ENCODE data around the gene HSF2. TPM values are rescaled to one million over a fixed set of nuclear protein-coding genes. Genes with fewer than 3 reads are reported as not detected.

HSF2 gene
- total and polyA plus RNA-seq, 2 experiments from 2014 or later: 10.0 to 18.1 TPM

DNA sequence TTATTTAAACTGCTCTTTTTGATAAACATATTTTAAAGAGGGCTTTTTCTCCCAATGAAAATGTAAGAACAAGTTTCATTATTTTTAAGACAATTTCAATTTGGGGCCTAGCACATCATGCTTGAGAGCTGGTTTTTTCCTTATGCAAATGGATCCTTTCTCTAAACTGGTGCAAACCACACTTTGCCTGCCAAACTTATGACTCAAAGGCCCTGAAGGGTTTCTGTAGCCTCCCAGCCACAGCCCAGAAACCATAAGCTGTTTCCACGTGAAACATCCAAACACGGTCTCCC, 451 bp upstream of the HSF2 start:
- Histone ChIP-seq H4K20me1 (replicated peaks; ENCODE audit: insufficient read depth) (peaks cover 38% of the 10 kb centered on the region), H3K4me1 (ENCODE audit: insufficient read depth) (no peaks in the 10 kb centered on the region), H3F3A (replicated peaks; ENCODE audit: low read depth) (0 out of 2 replicates have a peak, but pooled peaks cover under 1% of the 10 kb centered on the region), H2AFZ (peak overlapping the region; percentile 93), H3K27ac (ENCODE audit: low read depth) (no peak overlapping the region), H3K4me3 (peak overlapping the region; percentile 44), H3K27me3 (ENCODE audit: insufficient read depth) (peaks cover 75% of the 10 kb centered on the region), H3K79me2 (replicated peaks; ENCODE audit: insufficient read depth) (peaks cover 38% of the 10 kb centered on the region), H3K36me3 (ENCODE audit: insufficient read depth) (no peaks in the 10 kb centered on the region), H3K9me2 (ENCODE audit: insufficient read depth) (no peaks in the 10 kb centered on the region), H3K4me2 (peak overlapping the region; percentile 69; the same call in 1 of the 2 replicates)
- DNase-seq (ENCODE audit: low spot score) (no peak), ATAC-seq (no peak)
- no peaks in the 10 kb centered on the region for H3K9me3 Mint-ChIP-seq
- peak overlapping the region; percentile 97 for H3K4me3 Mint-ChIP-seq
- no peaks in the 10 kb centered on the region for H3K36me3 Mint-ChIP-seq (ENCODE audit: low read depth)
- H3K27me3 Mint-ChIP-seq (ENCODE audit: insufficient read depth, low read depth, poor library complexity): peaks cover 47% of the 10 kb centered on the region
- H3K27ac Mint-ChIP-seq: no peak overlapping the region
- TF ChIP-seq, protein P1, sequence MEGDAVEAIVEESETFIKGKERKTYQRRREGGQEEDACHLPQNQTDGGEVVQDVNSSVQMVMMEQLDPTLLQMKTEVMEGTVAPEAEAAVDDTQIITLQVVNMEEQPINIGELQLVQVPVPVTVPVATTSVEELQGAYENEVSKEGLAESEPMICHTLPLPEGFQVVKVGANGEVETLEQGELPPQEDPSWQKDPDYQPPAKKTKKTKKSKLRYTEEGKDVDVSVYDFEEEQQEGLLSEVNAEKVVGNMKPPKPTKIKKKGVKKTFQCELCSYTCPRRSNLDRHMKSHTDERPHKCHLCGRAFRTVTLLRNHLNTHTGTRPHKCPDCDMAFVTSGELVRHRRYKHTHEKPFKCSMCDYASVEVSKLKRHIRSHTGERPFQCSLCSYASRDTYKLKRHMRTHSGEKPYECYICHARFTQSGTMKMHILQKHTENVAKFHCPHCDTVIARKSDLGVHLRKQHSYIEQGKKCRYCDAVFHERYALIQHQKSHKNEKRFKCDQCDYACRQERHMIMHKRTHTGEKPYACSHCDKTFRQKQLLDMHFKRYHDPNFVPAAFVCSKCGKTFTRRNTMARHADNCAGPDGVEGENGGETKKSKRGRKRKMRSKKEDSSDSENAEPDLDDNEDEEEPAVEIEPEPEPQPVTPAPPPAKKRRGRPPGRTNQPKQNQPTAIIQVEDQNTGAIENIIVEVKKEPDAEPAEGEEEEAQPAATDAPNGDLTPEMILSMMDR (conservative IDR thresholded peaks at IDR 0.05; ENCODE audit: low read depth in 2 of 2): 0 out of 4 replicates have a peak, but pooled peaks of 1 of the 2 experiments have one; percentile 23
- no peak for TF ChIP-seq ZNF114 (CRISPR knock-in tag; IDR thresholded peaks at IDR 0.05)
- no peak for TF ChIP-seq NANOG (IDR thresholded peaks at IDR 0.05; ENCODE audit: borderline replicate concordance)
- H3K4me1 Mint-ChIP-seq: peaks cover 5% of the 10 kb centered on the region; the same call in 2 of the 3 replicates

DNA sequence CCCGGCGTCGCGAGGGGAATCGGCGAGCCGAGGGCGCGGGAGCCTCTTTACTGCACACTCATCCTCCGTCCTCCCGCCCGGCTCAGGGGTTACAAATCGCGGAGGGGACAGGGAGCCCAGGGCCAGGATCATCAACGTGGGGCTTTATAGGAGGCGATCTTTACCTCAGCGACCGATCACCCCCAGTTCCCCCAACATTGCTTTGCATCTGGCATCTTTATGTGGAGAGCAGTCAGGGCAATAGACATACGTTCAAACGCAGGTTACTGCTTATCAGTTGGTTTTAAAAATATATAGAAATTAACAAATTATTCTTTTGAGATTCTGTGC, 634 bp downstream of the HSF2 start:
- Histone ChIP-seq H3K4me2 (peak overlapping the region; percentile 71), H3K36me3 (ENCODE audit: insufficient read depth) (no peaks in the 10 kb centered on the region), H3F3A (replicated peaks; ENCODE audit: low read depth) (no peaks in the 10 kb centered on the region), H3K4me1 (ENCODE audit: insufficient read depth) (no peaks in the 10 kb centered on the region), H4K20me1 (replicated peaks; ENCODE audit: insufficient read depth) (peaks cover 37% of the 10 kb centered on the region), H3K79me2 (replicated peaks; ENCODE audit: insufficient read depth) (peaks cover 43% of the 10 kb centered on the region), H2AFZ (peak overlapping the region; percentile 96), H3K4me3 (peak overlapping the region; percentile 87), H3K9me2 (ENCODE audit: insufficient read depth) (no peaks in the 10 kb centered on the region), H3K27ac (ENCODE audit: low read depth) (no peak overlapping the region), H3K27me3 (ENCODE audit: insufficient read depth) (peaks cover 64% of the 10 kb centered on the region)
- H3K36me3 Mint-ChIP-seq (ENCODE audit: low read depth): no peaks in the 10 kb centered on the region
- H3K4me1 Mint-ChIP-seq: peaks cover 5% of the 10 kb centered on the region; the same call in 2 of the 3 replicates
- peak; percentile 40 for DNase-seq (ENCODE audit: low spot score)
- H3K9me3 Mint-ChIP-seq: no peaks in the 10 kb centered on the region
- TF ChIP-seq REST (IDR thresholded peaks at IDR 0.05; ENCODE audit: unreplicated experiment) (no peak), EZH2phosphoT487 (IDR thresholded peaks at IDR 0.05; ENCODE audit: unreplicated experiment) (no peak), POLR2AphosphoS5 (IDR thresholded peaks at IDR 0.05; ENCODE audit: low read depth) (no peak), JUNB (IDR thresholded peaks at IDR 0.05; ENCODE audit: unreplicated experiment) (no peak), ZNF114 (CRISPR knock-in tag; IDR thresholded peaks at IDR 0.05) (no peak), STAT1 (IDR thresholded peaks at IDR 0.05; ENCODE audit: unreplicated experiment) (no peak), NANOG (IDR thresholded peaks at IDR 0.05; ENCODE audit: borderline replicate concordance) (no peak)
- TF ChIP-seq, protein P2, sequence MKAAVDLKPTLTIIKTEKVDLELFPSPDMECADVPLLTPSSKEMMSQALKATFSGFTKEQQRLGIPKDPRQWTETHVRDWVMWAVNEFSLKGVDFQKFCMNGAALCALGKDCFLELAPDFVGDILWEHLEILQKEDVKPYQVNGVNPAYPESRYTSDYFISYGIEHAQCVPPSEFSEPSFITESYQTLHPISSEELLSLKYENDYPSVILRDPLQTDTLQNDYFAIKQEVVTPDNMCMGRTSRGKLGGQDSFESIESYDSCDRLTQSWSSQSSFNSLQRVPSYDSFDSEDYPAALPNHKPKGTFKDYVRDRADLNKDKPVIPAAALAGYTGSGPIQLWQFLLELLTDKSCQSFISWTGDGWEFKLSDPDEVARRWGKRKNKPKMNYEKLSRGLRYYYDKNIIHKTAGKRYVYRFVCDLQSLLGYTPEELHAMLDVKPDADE (IDR thresholded peaks at IDR 0.05): no peak
- peak; percentile 38; the same call in 2 of the 3 replicates for ATAC-seq
- peak overlapping the region; percentile 97 for H3K4me3 Mint-ChIP-seq
- no peak overlapping the region for H3K27ac Mint-ChIP-seq
- H3K27me3 Mint-ChIP-seq (ENCODE audit: insufficient read depth, low read depth, poor library complexity): peaks cover 36% of the 10 kb centered on the region
